Ascending aorta (tissue), 2 donors: ENCODE data around the gene EMILIN3. TPM values are rescaled to one million over a fixed set of nuclear protein-coding genes. Genes with fewer than 3 reads are reported as not detected.

ENCODE experiments used
- DNase-seq, 2 donors: peaks; one replicate each; pipeline ENCODE4 v3.0.0-alpha.2; 2019; ENCODE audit warnings: low spot score in 2 of 2
- H3K27ac ChIP-seq, 2 donors: fragments of 200-600 bp; sonication (generic); one replicate each; pipeline ENCODE4 v1.5.1; 2016 to 2017; ENCODE audit warnings: mild to moderate bottlenecking in 1 of 2
- H3K27me3 ChIP-seq: fragments of 200-600 bp; sonication (generic); one replicate; pipeline ENCODE4 v1.5.1; 2017
- H3K36me3 ChIP-seq, 2 donors: fragments of 200-600 bp; sonication (generic); one replicate each; pipeline ENCODE4 v1.5.1; 2016
- H3K4me1 ChIP-seq, 2 donors: fragments of 200-600 bp; sonication (generic); one replicate each; pipeline ENCODE4 v1.5.1; 2016 to 2017; ENCODE audit warnings: mild to moderate bottlenecking in 1 of 2
- H3K4me3 ChIP-seq, 2 donors: fragments of 200-600 bp; sonication (generic); one replicate each; pipeline ENCODE4 v1.5.1; 2016 to 2017; ENCODE audit warnings: mild to moderate bottlenecking in 1 of 2
- H3K9me3 ChIP-seq, 2 donors: fragments of 200-600 bp; sonication (generic); one replicate each; pipeline ENCODE4 v1.5.1; 2016
- intact Hi-C: fragments of 100-400 bp; cut with DNase I; formaldehyde crosslinking; loops from one replicate; pipeline ENCODE4 v1.15.1; 2023
- total RNA-seq: library from RNA; depleted of rRNA; stranded (reverse); fragments of >200 nt; gene quantifications from one replicate; pipeline ENCODE4 v1.1.0, GENCODE V29; 2016
- TF ChIP-seq, protein P1 (sequence below), 3 experiments: fragments of 200-600 bp in 2 of 3; fragments of 450-650 bp in 1 of 3; sonication (generic) in 2 of 3; IDR thresholded peaks; one replicate each; pipeline ENCODE4 v1.5.1; 2016 to 2019; ENCODE audit warnings: antibody characterized with exemption in 3 of 3, mild to moderate bottlenecking in 1 of 3, moderate library complexity in 1 of 3

The EMILIN3 gene
- total RNA-seq, 1 donor from 2014 or later = 0.53 TPM

DNA sequence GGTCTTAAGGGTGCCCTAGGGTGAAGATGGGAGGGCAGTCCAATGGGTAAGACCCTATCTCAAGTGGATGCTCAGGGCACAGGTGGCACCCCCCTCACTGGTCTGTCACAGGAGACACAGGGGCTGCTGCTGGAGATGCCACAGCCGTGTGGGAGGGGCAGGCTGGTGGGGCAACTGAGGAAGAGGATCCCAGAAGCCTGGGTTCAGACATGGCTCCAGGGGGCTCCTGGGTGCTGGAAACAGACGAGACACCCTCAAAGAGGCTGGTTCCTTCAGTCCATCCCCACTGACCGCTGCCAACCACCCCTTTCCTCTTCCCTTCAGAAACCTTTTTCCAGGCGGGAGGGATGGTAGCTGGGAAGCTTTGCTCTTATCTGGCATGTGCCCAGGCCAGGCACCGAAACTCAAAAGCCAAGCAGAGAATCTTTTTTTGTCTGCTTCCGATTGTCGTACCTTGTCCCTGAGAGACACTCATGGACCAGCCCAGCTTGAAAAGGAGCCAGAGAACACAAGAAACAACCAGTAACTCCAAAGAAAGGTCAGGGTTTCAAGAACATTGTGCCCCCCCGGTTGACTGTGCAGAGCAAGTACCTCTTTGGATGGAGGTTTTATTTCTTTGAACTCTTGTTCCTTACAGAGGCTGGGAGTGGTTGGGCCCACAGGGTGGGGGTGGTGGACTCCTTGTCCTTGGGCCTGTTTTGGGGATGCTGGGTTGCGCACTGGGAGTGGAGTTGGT lies 28.5 kb upstream of the EMILIN3 start:
- no peak for DNase-seq
- Histone ChIP-seq H3K9me3 (no peaks in the 10 kb centered on the region), H3K4me1 (no peaks in the 10 kb centered on the region), H3K27me3 (no peaks in the 10 kb centered on the region), H3K27ac (no peak overlapping the region), H3K36me3 (no peaks in the 10 kb centered on the region), H3K4me3 (no peak overlapping the region)
- TF ChIP-seq, protein P1, sequence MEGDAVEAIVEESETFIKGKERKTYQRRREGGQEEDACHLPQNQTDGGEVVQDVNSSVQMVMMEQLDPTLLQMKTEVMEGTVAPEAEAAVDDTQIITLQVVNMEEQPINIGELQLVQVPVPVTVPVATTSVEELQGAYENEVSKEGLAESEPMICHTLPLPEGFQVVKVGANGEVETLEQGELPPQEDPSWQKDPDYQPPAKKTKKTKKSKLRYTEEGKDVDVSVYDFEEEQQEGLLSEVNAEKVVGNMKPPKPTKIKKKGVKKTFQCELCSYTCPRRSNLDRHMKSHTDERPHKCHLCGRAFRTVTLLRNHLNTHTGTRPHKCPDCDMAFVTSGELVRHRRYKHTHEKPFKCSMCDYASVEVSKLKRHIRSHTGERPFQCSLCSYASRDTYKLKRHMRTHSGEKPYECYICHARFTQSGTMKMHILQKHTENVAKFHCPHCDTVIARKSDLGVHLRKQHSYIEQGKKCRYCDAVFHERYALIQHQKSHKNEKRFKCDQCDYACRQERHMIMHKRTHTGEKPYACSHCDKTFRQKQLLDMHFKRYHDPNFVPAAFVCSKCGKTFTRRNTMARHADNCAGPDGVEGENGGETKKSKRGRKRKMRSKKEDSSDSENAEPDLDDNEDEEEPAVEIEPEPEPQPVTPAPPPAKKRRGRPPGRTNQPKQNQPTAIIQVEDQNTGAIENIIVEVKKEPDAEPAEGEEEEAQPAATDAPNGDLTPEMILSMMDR (IDR thresholded peaks at IDR 0.05) = no peak
- intact Hi-C loops = loop anchor here (5.0 kb wide), 1 partner anchor 43 kb away; no protein-coding TSS in a partner anchor

DNA sequence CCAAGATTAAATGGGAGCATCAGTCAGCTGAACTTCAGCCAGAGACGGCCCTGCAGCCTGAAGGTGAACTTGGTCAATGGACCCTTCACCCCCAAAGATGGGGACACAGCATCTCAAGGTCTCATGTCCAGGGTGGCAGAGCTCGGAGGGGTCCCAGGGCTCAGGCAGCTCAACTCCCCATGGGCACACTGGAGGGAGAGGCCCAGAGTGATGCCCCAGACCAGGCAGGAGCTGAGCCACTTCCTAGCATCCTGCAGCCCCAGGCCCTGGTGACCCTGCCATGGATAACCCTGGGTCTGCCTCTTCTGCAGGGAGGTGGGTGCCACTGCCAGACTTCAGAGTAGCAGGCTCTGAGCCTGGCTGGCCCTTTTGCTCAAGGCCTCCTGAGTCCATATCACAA lies 27.5 kb upstream of the EMILIN3 start:
- Histone ChIP-seq H3K36me3 (no peaks in the 10 kb centered on the region), H3K4me3 (no peak overlapping the region), H3K27ac (no peak overlapping the region), H3K9me3 (no peaks in the 10 kb centered on the region), H3K27me3 (no peaks in the 10 kb centered on the region), H3K4me1 (no peaks in the 10 kb centered on the region)
- intact Hi-C loops = no loop called here
- no peak for DNase-seq
- TF ChIP-seq, protein P1 (IDR thresholded peaks at IDR 0.05) = no peak

DNA sequence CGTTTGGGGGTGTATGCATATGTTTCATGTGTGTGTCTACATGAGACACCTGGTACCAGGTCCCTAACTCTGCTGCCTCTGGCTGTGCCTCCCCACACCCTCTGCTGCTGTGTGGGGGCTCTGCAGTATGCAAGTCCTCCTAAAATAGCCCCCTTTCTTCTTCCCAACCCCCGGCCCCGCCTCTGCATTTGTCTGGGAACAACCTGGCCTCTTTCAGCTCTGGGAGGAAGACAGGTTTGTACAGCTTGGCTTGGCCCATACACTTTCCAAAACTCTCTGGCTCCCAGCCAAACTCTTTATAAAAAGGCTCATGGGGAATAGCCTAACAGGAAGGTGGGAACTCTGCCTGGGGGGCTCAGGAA lies 27.1 kb upstream of the EMILIN3 start:
- Histone ChIP-seq H3K9me3 (no peaks in the 10 kb centered on the region), H3K27ac (no peak overlapping the region), H3K36me3 (no peaks in the 10 kb centered on the region), H3K4me3 (no peak overlapping the region), H3K27me3 (no peaks in the 10 kb centered on the region), H3K4me1 (no peaks in the 10 kb centered on the region)
- TF ChIP-seq, protein P1 (IDR thresholded peaks at IDR 0.05) = no peak
- no peak for DNase-seq
- intact Hi-C loops = no loop called here

DNA sequence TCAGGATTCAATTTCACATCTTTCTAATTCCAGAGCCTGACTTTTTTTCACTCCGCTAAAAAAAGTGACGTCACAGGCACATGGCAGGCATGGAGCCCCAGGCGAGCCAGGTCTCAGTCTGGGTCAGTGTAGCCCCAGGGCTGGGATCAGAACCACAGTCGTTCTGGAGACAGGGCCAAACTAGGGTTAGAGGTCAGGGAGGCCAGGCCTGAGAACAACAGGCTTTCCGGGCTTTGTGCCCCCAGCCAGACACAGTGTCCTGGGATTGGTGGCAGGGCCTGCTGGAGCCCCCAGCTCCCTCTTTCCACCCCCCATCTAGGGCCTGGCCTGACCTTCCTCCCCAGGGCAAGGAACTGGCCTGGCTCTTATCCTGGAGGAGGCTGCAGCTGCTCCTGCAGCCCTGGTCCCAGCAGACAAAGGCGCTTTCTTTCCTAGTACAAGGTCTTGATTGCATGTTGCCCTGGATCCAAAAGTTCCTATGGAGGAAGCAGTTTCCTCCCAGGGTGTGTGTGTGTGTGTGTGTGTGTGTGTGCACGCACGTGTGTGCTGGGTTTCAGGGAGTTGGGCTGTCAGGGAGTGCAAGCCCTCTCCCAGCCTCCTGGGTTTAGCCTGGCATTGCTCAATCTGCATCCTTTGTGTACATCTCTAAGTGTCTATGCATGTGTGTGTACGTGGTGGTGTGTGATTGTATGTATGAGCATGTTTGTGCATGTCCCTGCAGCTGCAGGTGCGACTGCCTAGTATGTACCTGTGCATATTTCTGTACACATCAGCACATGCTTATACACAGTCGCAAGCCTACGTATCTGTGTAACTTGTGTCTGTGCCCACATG lies 26.5 kb upstream of the EMILIN3 start:
- TF ChIP-seq, protein P1 (IDR thresholded peaks at IDR 0.05) = no peak
- H3K27me3 ChIP-seq = no peaks in the 10 kb centered on the region
- intact Hi-C loops = no loop called here
- H3K36me3 ChIP-seq = no peaks in the 10 kb centered on the region
- no peak overlapping the region for H3K4me3 ChIP-seq
- no peaks in the 10 kb centered on the region for H3K9me3 ChIP-seq
- H3K4me1 ChIP-seq = no peaks in the 10 kb centered on the region
- H3K27ac ChIP-seq = no peak overlapping the region
- DNase-seq = no peak

DNA sequence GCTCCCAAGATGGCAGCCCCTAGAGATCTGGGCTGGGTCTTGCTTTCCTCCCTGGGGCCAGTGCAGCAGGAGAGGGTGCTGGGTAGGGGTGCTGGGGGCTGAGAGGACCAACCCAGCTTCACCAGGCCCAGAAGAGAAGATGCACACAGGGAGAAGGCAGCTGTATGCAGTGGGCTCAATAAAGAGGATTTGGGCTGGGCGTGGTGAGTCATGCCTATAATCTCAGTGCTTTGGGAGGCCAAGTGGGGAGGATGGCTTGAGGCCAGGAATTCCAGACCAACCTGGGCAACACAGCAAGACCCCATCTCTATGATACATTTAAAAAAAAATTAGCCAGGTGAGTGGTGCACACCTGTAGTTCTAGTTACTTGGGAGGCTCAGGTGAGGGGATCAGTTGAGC lies 25.7 kb upstream of the EMILIN3 start:
- H3K4me3 ChIP-seq = no peak overlapping the region
- no peaks in the 10 kb centered on the region for H3K27me3 ChIP-seq
- H3K27ac ChIP-seq = no peak overlapping the region
- H3K36me3 ChIP-seq = no peaks in the 10 kb centered on the region
- TF ChIP-seq, protein P1 (IDR thresholded peaks at IDR 0.05) = no peak
- H3K9me3 ChIP-seq = no peaks in the 10 kb centered on the region
- no peaks in the 10 kb centered on the region for H3K4me1 ChIP-seq
- DNase-seq = no peak
- intact Hi-C loops = no loop called here
